HG03457 (cell line): ENCODE data around the gene SUCLG1.
"Not testable (repeated sequence)": the region's sequence is repeated elsewhere in the genome, so short reads cannot be mapped to it uniquely, and the experiment has no call there.

Experiments used
- ATAC-seq: cut with Tn5 transposase; IDR thresholded peaks from one replicate; pipeline ENCODE4 v1.9.1; 2021; ENCODE audit warnings: moderate number of reproducible peaks; ENCODE audit not compliant: unreplicated experiment

SUCLG1 gene

DNA sequence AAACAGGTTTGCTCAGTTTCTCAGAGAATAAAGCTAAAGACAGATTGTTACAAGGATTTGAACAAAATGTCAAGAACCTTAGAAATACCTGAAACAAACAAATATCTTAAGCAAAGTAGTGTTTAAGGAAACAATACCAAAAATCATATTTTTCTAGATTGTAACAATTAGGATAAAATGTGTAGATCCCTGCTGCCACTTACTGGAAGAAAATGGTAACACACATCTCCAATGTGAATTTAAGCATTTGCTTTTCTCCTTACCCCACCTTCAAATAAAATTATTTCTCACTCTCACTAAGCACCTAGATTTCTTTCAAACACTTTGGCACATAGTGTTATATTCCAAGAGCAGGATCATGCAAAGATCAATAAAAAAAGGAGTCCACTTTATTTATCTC, 34.9 kb downstream of the SUCLG1 start:
- ATAC-seq: no peak

- no peak for ATAC-seq
Measured at GRCh38 chr2:84421791-84422190, 37.3 kb downstream of the SUCLG1 start.

- ATAC-seq: no peak
Measured at GRCh38 chr2:84421197-84421596, 37.9 kb downstream of the SUCLG1 start.

DNA sequence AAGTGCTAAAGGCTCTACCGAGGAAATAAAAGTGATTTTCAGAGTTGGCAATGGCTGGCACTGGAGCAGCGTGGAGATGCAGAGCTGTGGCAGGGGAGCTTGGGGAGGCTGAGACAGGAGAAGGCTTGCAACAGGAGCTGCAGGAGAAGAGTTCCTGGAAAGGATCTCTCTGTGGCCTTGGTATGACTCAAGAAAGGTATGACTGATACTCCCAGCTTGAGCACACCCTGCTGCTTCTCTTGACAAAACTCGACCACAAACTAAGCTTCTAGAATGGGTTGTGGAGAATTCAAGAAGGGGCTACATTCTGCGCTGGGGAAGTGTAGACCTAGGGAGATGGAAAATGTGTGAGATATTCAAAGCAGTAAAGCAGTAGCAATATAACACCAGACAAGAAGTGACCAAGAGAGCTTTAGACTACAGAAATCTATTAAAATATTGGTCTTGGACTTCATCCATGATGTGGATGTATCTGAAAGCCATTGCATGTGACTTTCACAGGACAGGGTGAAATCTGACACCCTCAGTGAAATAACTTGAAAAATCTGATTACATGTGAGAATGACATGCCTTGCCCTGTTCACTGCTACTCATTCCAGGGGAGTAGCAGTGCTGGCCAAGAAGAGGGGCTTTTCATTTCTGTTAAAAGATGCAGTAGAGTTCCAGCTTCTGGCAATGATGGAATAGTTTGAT, 41.5 kb downstream of the SUCLG1 start:
- no peak for ATAC-seq

- ATAC-seq: no peak
Measured at GRCh38 chr2:84409531-84409930, 49.5 kb downstream of the SUCLG1 start.

DNA sequence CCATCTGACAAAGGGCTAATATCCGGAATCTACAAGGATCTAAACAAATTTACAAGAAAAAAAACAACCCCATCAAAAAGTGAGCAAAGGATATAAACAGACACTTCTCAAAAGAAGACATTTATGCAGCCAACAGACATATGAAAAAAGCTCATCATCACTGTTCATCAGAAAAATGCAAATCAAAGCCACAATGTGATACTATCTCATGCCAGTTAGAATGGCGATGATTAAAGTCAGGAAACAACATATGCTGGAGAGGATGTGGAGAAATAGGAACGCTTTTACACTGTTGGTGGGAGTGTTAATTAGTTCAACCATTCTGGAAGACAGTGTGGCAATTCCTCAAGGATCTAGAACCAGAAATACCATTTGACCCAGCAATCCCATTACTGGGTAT, 57.0 kb downstream of the SUCLG1 start:
- ATAC-seq: not testable (repeated sequence)

DNA sequence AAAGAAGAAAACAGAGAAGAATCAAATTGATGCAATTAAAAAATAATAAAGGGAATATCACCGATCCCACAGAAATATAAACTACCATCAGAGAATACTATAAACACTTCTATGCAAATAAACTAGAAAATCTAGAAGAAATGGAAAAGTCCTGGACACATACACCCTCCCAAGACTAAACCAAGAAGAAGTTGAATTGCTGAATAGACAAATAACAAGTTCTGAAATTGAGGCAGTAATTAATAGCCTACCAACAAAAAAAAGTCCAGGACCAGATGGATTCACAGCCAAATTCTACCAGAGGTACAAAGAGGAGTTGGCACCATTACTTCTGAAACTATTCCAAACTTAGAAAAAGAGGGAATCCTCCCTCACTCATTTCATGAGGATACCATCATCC, 59.2 kb downstream of the SUCLG1 start:
- ATAC-seq: not testable (repeated sequence)

- ATAC-seq: no peak
Measured at GRCh38 chr2:84395820-84396219, 63.3 kb downstream of the SUCLG1 start.

GRCh38 chr2:84394628-84395027, 64.5 kb downstream of the SUCLG1 start:
- ATAC-seq: no peak

- ATAC-seq: no peak
Measured at GRCh38 chr2:84393829-84394228, 65.3 kb downstream of the SUCLG1 start.

DNA sequence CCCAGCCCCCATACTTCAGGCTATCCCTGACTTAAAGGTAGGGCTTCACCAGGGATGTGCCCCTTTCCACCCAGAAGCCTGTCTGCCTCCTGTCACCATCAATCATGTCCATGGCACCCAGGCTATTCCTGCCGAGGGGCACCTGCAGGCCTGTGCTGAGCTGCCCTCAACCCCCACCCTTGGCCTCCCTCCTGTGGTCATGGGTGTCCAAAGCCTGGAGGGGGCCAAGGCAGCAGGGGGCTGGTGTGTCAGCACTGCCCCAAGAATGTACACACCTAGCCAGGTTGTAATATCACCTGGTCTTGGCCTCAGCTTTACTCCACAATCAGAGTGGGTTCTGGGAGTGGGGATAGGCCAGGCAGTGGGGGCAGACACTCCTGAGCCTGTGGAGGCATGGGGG, 69.3 kb downstream of the SUCLG1 start:
- no peak for ATAC-seq

- ATAC-seq: no peak
Measured at GRCh38 chr2:84388921-84389490, 70.1 kb downstream of the SUCLG1 start.

- no peak for ATAC-seq
Measured at GRCh38 chr2:84388133-84388532, 70.9 kb downstream of the SUCLG1 start.

GRCh38 chr2:84386336-84387040, 72.6 kb downstream of the SUCLG1 start:
- no peak for ATAC-seq

DNA sequence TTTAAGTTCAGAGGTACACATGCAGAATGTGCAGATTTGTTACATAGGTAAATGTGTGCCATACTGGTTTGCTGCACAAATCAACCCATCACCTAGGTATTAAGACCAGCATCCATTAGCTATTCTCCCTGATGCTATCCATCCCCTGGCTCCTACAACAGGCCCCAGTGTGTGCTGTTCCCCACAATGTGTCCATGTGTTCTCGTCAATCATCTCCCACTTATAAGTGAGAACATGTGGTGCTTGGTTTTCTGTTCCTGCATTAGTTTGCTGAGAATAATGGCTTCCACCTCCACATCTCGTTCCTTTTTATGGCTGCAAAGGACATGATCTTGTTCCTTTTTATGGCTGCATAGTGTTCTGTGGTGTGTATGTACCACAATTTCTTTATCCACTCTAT, 75.8 kb downstream of the SUCLG1 start:
- ATAC-seq: no peak

DNA sequence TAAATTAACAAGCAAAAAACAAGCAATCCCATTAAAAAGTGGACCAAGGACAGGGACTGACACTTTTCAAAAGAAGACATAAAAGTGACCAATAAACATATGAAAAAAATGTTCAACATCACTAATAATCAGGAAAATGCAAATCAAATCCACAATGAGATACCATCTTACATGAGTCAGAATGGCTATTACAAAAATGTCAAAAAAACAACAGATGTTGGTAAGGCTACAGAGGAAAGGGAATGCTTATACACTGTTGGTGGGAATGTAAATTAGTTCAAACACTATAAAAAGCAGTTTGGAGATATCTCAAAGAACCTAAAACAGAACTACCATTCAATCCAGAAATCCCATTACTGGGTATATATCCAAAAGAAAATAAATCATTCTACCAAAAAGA, 78.2 kb downstream of the SUCLG1 start:
- no peak for ATAC-seq

- no peak for ATAC-seq
Measured at GRCh38 chr2:84378960-84379359, 80.1 kb downstream of the SUCLG1 start.

DNA sequence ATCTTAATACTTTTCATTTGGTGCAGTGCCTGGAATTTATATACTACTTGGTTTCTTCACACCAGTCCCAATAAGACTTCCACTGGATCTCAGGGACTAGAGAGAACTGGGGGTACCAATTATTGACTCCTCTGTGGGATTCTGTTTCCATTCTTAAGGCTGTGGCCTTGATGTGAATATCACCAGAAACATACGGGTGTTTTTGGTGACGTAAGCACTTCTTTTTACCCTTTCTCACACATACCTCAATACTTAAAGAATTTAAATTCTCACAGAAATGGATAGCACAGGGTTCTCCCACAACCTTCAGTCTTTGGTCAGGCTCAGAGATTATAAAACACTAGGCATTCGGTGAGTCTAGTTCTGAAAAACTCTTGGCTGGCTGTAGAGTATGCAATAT, 84.1 kb downstream of the SUCLG1 start:
- no peak for ATAC-seq

DNA sequence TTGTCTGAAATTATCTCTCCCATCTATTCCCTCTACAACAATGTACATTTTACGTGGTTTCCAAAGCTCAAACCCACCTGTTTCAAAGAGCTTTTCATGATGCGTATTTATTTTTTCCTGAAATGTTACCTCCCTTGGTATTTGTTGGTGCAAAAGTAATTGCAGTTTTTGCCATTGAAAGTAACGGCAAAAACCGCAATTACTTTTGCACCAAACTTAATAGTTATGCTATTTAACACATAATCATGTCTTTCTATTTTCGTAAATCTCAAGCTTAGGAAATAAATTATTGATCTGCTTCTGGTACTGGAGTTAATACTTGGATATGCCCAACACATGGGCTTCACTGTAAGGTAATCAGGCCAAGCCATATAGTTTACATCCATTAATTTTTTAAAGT, 85.2 kb downstream of the SUCLG1 start:
- ATAC-seq: no peak
